ENCODE results near the gene RASGRF2. TPM values are rescaled to one million over a fixed set of nuclear protein-coding genes. Genes with fewer than 3 reads are reported as not detected.
A peak's percentile ranks its signal among the peaks of the same experiment; 100 is the strongest.

The RASGRF2 gene
- total and polyA plus RNA-seq, 2 of the 13 experiments (the other 11 are each of a cell fraction or from before 2014, with no cell fraction given): 23.6 to 29.0 TPM

- TF ChIP-seq USF2 (IDR thresholded peaks at IDR 0.05; ENCODE audit: low read depth, low read length): no peak
- no peak for TF ChIP-seq USF2 (CRISPR knock-in tag; IDR thresholded peaks at IDR 0.05; ENCODE audit: borderline replicate concordance)
- TF ChIP-seq, protein P1, sequence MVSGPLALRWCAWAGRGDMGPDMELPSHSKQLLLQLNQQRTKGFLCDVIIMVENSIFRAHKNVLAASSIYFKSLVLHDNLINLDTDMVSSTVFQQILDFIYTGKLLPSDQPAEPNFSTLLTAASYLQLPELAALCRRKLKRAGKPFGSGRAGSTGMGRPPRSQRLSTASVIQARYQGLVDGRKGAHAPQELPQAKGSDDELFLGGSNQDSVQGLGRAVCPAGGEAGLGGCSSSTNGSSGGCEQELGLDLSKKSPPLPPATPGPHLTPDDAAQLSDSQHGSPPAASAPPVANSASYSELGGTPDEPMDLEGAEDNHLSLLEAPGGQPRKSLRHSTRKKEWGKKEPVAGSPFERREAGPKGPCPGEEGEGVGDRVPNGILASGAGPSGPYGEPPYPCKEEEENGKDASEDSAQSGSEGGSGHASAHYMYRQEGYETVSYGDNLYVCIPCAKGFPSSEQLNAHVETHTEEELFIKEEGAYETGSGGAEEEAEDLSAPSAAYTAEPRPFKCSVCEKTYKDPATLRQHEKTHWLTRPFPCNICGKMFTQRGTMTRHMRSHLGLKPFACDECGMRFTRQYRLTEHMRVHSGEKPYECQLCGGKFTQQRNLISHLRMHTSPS (CRISPR knock-in tag; IDR thresholded peaks at IDR 0.05; ENCODE audit: low read depth): no peak
- TF ChIP-seq RFX1 (IDR thresholded peaks at IDR 0.05): no peak
- no peak for TF ChIP-seq PRMT3 (CRISPR knock-in tag; IDR thresholded peaks at IDR 0.05; ENCODE audit: borderline replicate concordance, low read depth)
- TF ChIP-seq ZNF598 (CRISPR knock-in tag; IDR thresholded peaks at IDR 0.05; ENCODE audit: borderline replicate concordance): 0 out of 2 replicates have a peak, but pooled peaks have one; percentile 62
- TF ChIP-seq JARID2 (CRISPR knock-in tag; IDR thresholded peaks at IDR 0.05; ENCODE audit: insufficient replicate concordance): no peak
- no peak for TF ChIP-seq NCOA1 (CRISPR knock-in tag; IDR thresholded peaks at IDR 0.05)
- no peak for TF ChIP-seq SP5 (CRISPR knock-in tag; IDR thresholded peaks at IDR 0.05; ENCODE audit: borderline replicate concordance, low read depth)
- peak; percentile 46; the same call in 1 of the 2 replicates for TF ChIP-seq ZFP91 (CRISPR knock-in tag; IDR thresholded peaks at IDR 0.05; ENCODE audit: borderline replicate concordance)
- TF ChIP-seq SNAPC5 (CRISPR knock-in tag; IDR thresholded peaks at IDR 0.05; ENCODE audit: borderline replicate concordance): no peak
- TF ChIP-seq HHEX (CRISPR knock-in tag; IDR thresholded peaks at IDR 0.05): no peak
- TF ChIP-seq TBX2 (CRISPR knock-in tag; IDR thresholded peaks at IDR 0.05; ENCODE audit: borderline replicate concordance): 0 out of 2 replicates have a peak, but pooled peaks have one; percentile 19
- TF ChIP-seq FOXK1 (CRISPR knock-in tag; IDR thresholded peaks at IDR 0.05; ENCODE audit: borderline replicate concordance, low read depth): no peak
- TF ChIP-seq ZNF235 (CRISPR knock-in tag; IDR thresholded peaks at IDR 0.05; ENCODE audit: borderline replicate concordance): no peak
- no peak for TF ChIP-seq BRD4 (CRISPR knock-in tag; IDR thresholded peaks at IDR 0.05)
- TF ChIP-seq PHF21A (CRISPR knock-in tag; IDR thresholded peaks at IDR 0.05): no peak; the same call in 1 of the 2 replicates
- no peak for TF ChIP-seq CAMTA2 (CRISPR knock-in tag; IDR thresholded peaks at IDR 0.05; ENCODE audit: borderline replicate concordance)
- TF ChIP-seq ZNF562 (CRISPR knock-in tag; IDR thresholded peaks at IDR 0.05; ENCODE audit: borderline replicate concordance): no peak
- TF ChIP-seq ZNF841 (CRISPR knock-in tag; IDR thresholded peaks at IDR 0.05; ENCODE audit: borderline replicate concordance): no peak
- TF ChIP-seq ZNF576 (CRISPR knock-in tag; IDR thresholded peaks at IDR 0.05): no peak
- TF ChIP-seq ZBTB21 (CRISPR knock-in tag; IDR thresholded peaks at IDR 0.05): no peak
- no peak for TF ChIP-seq E2F2 (CRISPR knock-in tag; IDR thresholded peaks at IDR 0.05; ENCODE audit: borderline replicate concordance)
- no peak for TF ChIP-seq SKI (IDR thresholded peaks at IDR 0.05; ENCODE audit: partially characterized antibody)
These were observed 273.0 kb downstream of the RASGRF2 start, which contains the start of gene CKMT2 (continued) for GRCh38 chr5:81233080-81233634.

Data from HepG2 (cell line).